Esophagus squamous epithelium (tissue), 4 donors: ENCODE data around the gene SUPT4H1.

Experiments
- CTCF ChIP-seq, 6 experiments: fragments of 450-650 bp in 4 of 6; fragments of 200-600 bp in 2 of 6; sonication (generic) in 2 of 6; IDR thresholded peaks; one replicate each; pipeline ENCODE4 v1.5.1; 2016 to 2019; ENCODE audit warnings: antibody characterized with exemption in 6 of 6, mild to moderate bottlenecking in 4 of 6, moderate library complexity in 4 of 6
- POLR2A ChIP-seq, 4 donors: fragments of 450-650 bp; IDR thresholded peaks; one replicate each; pipeline ENCODE4 v1.6.1; 2017; ENCODE audit warnings: antibody characterized with exemption in 4 of 4, mild to moderate bottlenecking in 4 of 4, moderate library complexity in 3 of 4

GRCh38 chr17:58332778-58333735, 18.9 kb downstream of the SUPT4H1 start:
- TF ChIP-seq CTCF (IDR thresholded peaks at IDR 0.05) (no peak), POLR2A (IDR thresholded peaks at IDR 0.05) (no peak)
